WTC11 (cell line): ENCODE data around the gene FURIN. TPM values are rescaled to one million over a fixed set of nuclear protein-coding genes. Genes with fewer than 3 reads are reported as not detected.
"Not testable (repeated sequence)": the region's sequence is repeated elsewhere in the genome, so short reads cannot be mapped to it uniquely, and the experiment has no call there.

ENCODE experiments used
- ATAC-seq: fragments of 200-7000 bp; cut with Tn5 transposase; 2 replicates; pipeline ENCODE4 v1.10.0; 2021; ENCODE audit warnings: mild to moderate bottlenecking, moderate library complexity
- CTCF ChIA-PET: fragments of 300-600 bp; sonication (Branson Sonifier 250); formaldehyde crosslinking; loops from one replicate; lab custom pipeline; 2021; ENCODE audit warnings: antibody characterized with exemption; lab: Charles Lee
- POLR2A ChIA-PET: fragments of 350-600 bp; sonication (Branson Sonifier 250); formaldehyde crosslinking; loops from one replicate; lab custom pipeline; 2021; ENCODE audit warnings: antibody characterized with exemption; lab: Charles Lee
- DNase-seq: peaks from one replicate; pipeline ENCODE4 v3.0.0; 2021; ENCODE audit warnings: low spot score
- H3K27ac Mint-ChIP-seq: 2 replicates; pipeline ENCODE4 v1.8.0; 2021; ENCODE audit warnings: mixed read lengths
- H3K27me3 Mint-ChIP-seq: 2 replicates; pipeline ENCODE4 v1.8.0; 2021; ENCODE audit warnings: low read depth, mild to moderate bottlenecking, moderate library complexity, mixed read lengths
- H3K36me3 Mint-ChIP-seq: 2 replicates; pipeline ENCODE4 v1.8.0; 2021; ENCODE audit warnings: mixed read lengths
- H3K4me1 Mint-ChIP-seq: 2 replicates; pipeline ENCODE4 v1.8.0; 2022; ENCODE audit warnings: mixed read lengths
- H3K4me3 Mint-ChIP-seq: 2 replicates; pipeline ENCODE4 v1.8.0; 2021; ENCODE audit warnings: mild to moderate bottlenecking, moderate library complexity, mixed read lengths
- H3K9me3 Mint-ChIP-seq: 2 replicates; pipeline ENCODE4 v1.8.0; 2021; ENCODE audit warnings: mixed read lengths
- ARID4B ChIP-seq: sonication (generic); formaldehyde crosslinking; IDR thresholded peaks from 2 replicates; pipeline ENCODE4 v1.8.0; 2023; ENCODE audit warnings: missing genetic modification reagents, mild to moderate bottlenecking, borderline replicate concordance
- CBFB ChIP-seq: sonication (generic); formaldehyde crosslinking; IDR thresholded peaks from 2 replicates; pipeline ENCODE4 v1.8.1; 2022; ENCODE audit warnings: mild to moderate bottlenecking, low read depth, missing genetic modification reagents
- CREB1 ChIP-seq: sonication (generic); formaldehyde crosslinking; IDR thresholded peaks from 2 replicates; pipeline ENCODE4 v1.8.0; 2023; ENCODE audit warnings: mild to moderate bottlenecking, missing genetic modification reagents
- EMX1 ChIP-seq: fragments of 250-450 bp; sonication (Bioruptor Pico); IDR thresholded peaks from 2 replicates; pipeline ENCODE4 v1.8.0; 2021; ENCODE audit warnings: mild to moderate bottlenecking
- RORB ChIP-seq: fragments of 250-450 bp; sonication (Bioruptor Pico); IDR thresholded peaks from 2 replicates; pipeline ENCODE4 v1.9.0; 2021; ENCODE audit warnings: mild to moderate bottlenecking
- TCF7 ChIP-seq: sonication (generic); formaldehyde crosslinking; IDR thresholded peaks from 2 replicates; pipeline ENCODE4 v1.8.0; 2022; ENCODE audit warnings: mild to moderate bottlenecking, low read depth, missing genetic modification reagents, moderate library complexity
- USF1 ChIP-seq: sonication (generic); formaldehyde crosslinking; IDR thresholded peaks from 2 replicates; pipeline ENCODE4 v1.8.0; 2022; ENCODE audit warnings: mild to moderate bottlenecking, missing genetic modification reagents
- ZNF121 ChIP-seq: sonication (generic); formaldehyde crosslinking; IDR thresholded peaks from 2 replicates; pipeline ENCODE4 v1.8.0; 2023; ENCODE audit warnings: missing genetic modification reagents
- ZNF232 ChIP-seq: sonication (generic); formaldehyde crosslinking; IDR thresholded peaks from 2 replicates; pipeline ENCODE4 v1.8.0; 2022; ENCODE audit warnings: mild to moderate bottlenecking, missing genetic modification reagents
- ZSCAN18 ChIP-seq: fragments of 250-450 bp; sonication (Bioruptor Pico); IDR thresholded peaks from 2 replicates; pipeline ENCODE4 v2.1.2; 2022; ENCODE audit warnings: mild to moderate bottlenecking, moderate library complexity
- total RNA-seq: library from RNA; stranded (reverse); gene quantifications from 3 replicates; pipeline ENCODE4 v1.2.3, GENCODE V29; 2021
- TF ChIP-seq, protein P1 (sequence below): sonication (generic); formaldehyde crosslinking; IDR thresholded peaks from 2 replicates; pipeline ENCODE4 v1.8.1; 2023; ENCODE audit warnings: mild to moderate bottlenecking, missing genetic modification reagents, moderate library complexity
- TF ChIP-seq, protein P2 (sequence below): fragments of 250-450 bp; sonication (Bioruptor Pico); IDR thresholded peaks from 2 replicates; pipeline ENCODE4 v1.9.0; 2021; ENCODE audit warnings: moderate library complexity, mild to moderate bottlenecking, inconsistent platforms, borderline replicate concordance

FURIN gene
- total RNA-seq, 1 experiment from 2014 or later, result 46.3 TPM

DNA sequence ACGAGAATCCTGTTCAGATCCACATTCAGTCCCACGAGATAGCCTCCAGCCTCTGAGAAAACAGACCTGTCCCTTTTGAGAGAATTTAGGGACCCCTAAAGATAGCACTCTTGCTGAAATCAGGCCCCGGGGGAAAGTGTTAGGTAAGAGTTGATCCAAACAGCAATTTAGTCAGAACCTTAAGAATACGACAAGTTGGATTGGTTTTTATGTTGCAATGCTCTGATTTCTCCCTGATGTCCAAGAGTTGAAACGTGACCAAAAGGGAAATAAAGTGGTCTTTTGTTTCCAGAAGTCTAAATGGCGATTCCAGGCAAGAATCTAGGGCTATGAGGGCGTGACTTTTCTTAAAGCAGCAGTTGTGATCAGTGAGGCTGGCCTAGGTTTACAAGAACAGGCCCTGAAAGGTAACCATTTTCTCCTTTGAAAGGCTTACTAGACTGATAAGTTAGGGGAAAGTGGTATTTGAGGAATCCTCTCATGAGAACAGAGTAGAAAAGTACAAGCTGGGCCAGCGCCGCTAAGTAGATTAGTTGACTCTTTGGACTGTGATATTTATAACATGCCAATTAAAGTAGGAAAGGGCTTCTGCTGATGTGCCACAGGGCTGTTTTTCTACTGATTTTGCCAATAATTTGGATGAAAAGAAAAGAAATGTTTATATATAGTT, 39.6 kb downstream of the FURIN start (continued):
- no peak for TF ChIP-seq USF1 (CRISPR knock-in tag)
- TF ChIP-seq CREB1, result no peak
- TF ChIP-seq TCF7 (CRISPR knock-in tag), result no peak

GRCh38 chr15:90909449-90909848, 41.1 kb downstream of the FURIN start:
- H3K4me3 Mint-ChIP-seq, DNase-seq, H3K27ac Mint-ChIP-seq, ATAC-seq, POLR2A ChIA-PET, H3K9me3 Mint-ChIP-seq, H3K4me1 Mint-ChIP-seq, H3K36me3 Mint-ChIP-seq, H3K27me3 Mint-ChIP-seq: not testable (repeated sequence)
- CTCF ChIA-PET, result interaction anchor here (1.1 kb wide), 1 partner anchor 9 kb away, joined by 3 read pairs; no protein-coding TSS in a partner anchor

GRCh38 chr15:90909976-90910375, 41.6 kb downstream of the FURIN start:
- no peak overlapping the region for H3K4me3 Mint-ChIP-seq
- TF ChIP-seq, protein P1, sequence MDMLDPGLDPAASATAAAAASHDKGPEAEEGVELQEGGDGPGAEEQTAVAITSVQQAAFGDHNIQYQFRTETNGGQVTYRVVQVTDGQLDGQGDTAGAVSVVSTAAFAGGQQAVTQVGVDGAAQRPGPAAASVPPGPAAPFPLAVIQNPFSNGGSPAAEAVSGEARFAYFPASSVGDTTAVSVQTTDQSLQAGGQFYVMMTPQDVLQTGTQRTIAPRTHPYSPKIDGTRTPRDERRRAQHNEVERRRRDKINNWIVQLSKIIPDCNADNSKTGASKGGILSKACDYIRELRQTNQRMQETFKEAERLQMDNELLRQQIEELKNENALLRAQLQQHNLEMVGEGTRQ (CRISPR knock-in tag), result no peak
- no peak for TF ChIP-seq ARID4B (CRISPR knock-in tag)
- TF ChIP-seq ZSCAN18 (CRISPR knock-in tag), result no peak
- TF ChIP-seq ZNF121, result no peak
- TF ChIP-seq RORB (CRISPR knock-in tag), result no peak
- TF ChIP-seq CBFB (CRISPR knock-in tag), result no peak
- no peak for TF ChIP-seq ZNF232 (CRISPR knock-in tag)
- TF ChIP-seq EMX1 (CRISPR knock-in tag), result no peak
- TF ChIP-seq, protein P2, sequence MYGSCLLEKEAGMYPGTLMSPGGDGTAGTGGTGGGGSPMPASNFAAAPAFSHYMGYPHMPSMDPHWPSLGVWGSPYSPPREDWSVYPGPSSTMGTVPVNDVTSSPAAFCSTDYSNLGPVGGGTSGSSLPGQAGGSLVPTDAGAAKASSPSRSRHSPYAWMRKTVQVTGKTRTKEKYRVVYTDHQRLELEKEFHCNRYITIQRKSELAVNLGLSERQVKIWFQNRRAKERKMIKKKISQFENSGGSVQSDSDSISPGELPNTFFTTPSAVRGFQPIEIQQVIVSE (CRISPR knock-in tag), result no peak
- ChIA-PET CTCF (interaction anchor here (0.9 to 1.1 kb wide), 2 partner anchors 9 to 22 kb away, joined by 3 to 4 read pairs; partner anchors contain the start of gene HDDC3), POLR2A (no interaction called here)
- H3K4me1 Mint-ChIP-seq, result no peaks in the 10 kb centered on the region
- no peak for ATAC-seq
- no peak for DNase-seq
- H3K36me3 Mint-ChIP-seq, result peaks cover 7% of the 10 kb centered on the region
- no peak overlapping the region for H3K27ac Mint-ChIP-seq
- no peaks in the 10 kb centered on the region for H3K9me3 Mint-ChIP-seq
- H3K27me3 Mint-ChIP-seq, result peaks cover under 1% of the 10 kb centered on the region
